Measurements from ENCODE around the gene GRAMD1A. TPM values are rescaled to one million over a fixed set of nuclear protein-coding genes. Genes with fewer than 3 reads are reported as not detected.

GRAMD1A gene
- total RNA-seq, 3 donors from 2014 or later: 30.6 to 56.0 (median 38.6) TPM

GRCh38 chr19:35040826-35041547 lies 40.9 kb downstream of the GRAMD1A start:
- H3K27ac ChIP-seq: peak overlapping the region; percentile 78 to 81
- DNase-seq (ENCODE audit: low spot score in 2 of 2): peak; percentile 86 to 88
- peak overlapping the region in 2 of 3 donors; percentile 21 to 34 for H3K4me3 ChIP-seq

GRCh38 chr19:35041548-35042055 lies 41.5 kb downstream of the GRAMD1A start, which contains the start of gene HPN:
HPN (plus strand) TSS chr19:35041721; CDS start chr19:35042507, 786 bp downstream.
- Histone ChIP-seq H3K27me3 (no peaks in the 10 kb centered on the region), H3K4me3 (peak within 1 kb of the TSS in 2 of 3 donors; percentile 21 to 34), H3K9me3 (no peaks in the 10 kb centered on the region), H3K36me3 (no peaks in the 10 kb centered on the region), H3K4me1 (peaks cover 0 to 9% of the 10 kb centered on the region in 2 donors), H3K27ac (peak within 1 kb of the TSS; percentile 78 to 81)
- peak in 1 of 2 donors; percentile 66 for DNase-seq (ENCODE audit: low spot score in 2 of 2)
- no peak for TF ChIP-seq POLR2A (IDR thresholded peaks at IDR 0.05)
- TF ChIP-seq POLR2AphosphoS5 (IDR thresholded peaks at IDR 0.05): no peak
- no peak for TF ChIP-seq CTCF (IDR thresholded peaks at IDR 0.05)
- intact Hi-C loops (cut with DNase I; ENCODE audit: low total_unique reads): no loop called here

More at GRCh38 chr19:35040826-35041547, 40.9 kb downstream of the GRAMD1A start:
- Histone ChIP-seq H3K36me3 (no peaks in the 10 kb centered on the region), H3K9me3 (no peaks in the 10 kb centered on the region), H3K27me3 (no peaks in the 10 kb centered on the region), H3K4me1 (peaks cover 0 to 9% of the 10 kb centered on the region in 2 donors)
- intact Hi-C loops (cut with DNase I; ENCODE audit: low total_unique reads): no loop called here
- TF ChIP-seq POLR2AphosphoS5 (IDR thresholded peaks at IDR 0.05) (peak; percentile 34 to 89 (median 75)), CTCF (IDR thresholded peaks at IDR 0.05) (no peak), POLR2A (IDR thresholded peaks at IDR 0.05) (no peak)

- Histone ChIP-seq H3K27me3 (no peaks in the 10 kb centered on the region), H3K9me3 (no peaks in the 10 kb centered on the region), H3K4me1 (peaks cover 0 to 9% of the 10 kb centered on the region in 2 donors), H3K27ac (peak overlapping the region; percentile 78 to 81), H3K36me3 (no peaks in the 10 kb centered on the region), H3K4me3 (peak overlapping the region in 2 of 3 donors; percentile 21 to 34)
- DNase-seq (ENCODE audit: low spot score in 2 of 2): no peak
- TF ChIP-seq CTCF (IDR thresholded peaks at IDR 0.05) (no peak), POLR2A (IDR thresholded peaks at IDR 0.05) (no peak), POLR2AphosphoS5 (IDR thresholded peaks at IDR 0.05) (no peak)
- intact Hi-C loops (cut with DNase I; ENCODE audit: low total_unique reads): no loop called here
Observed at GRCh38 chr19:35042056-35042730, 42.1 kb downstream of the GRAMD1A start.

- DNase-seq (ENCODE audit: low spot score in 2 of 2): no peak
- H3K27ac ChIP-seq: no peak overlapping the region
- H3K9me3 ChIP-seq: no peaks in the 10 kb centered on the region
- intact Hi-C loops (cut with DNase I; ENCODE audit: low total_unique reads): no loop called here
- H3K27me3 ChIP-seq: no peaks in the 10 kb centered on the region
- no peaks in the 10 kb centered on the region for H3K36me3 ChIP-seq
- H3K4me3 ChIP-seq: no peak overlapping the region
- no peak for TF ChIP-seq POLR2AphosphoS5 (IDR thresholded peaks at IDR 0.05)
- no peak for TF ChIP-seq POLR2A (IDR thresholded peaks at IDR 0.05)
- no peak for TF ChIP-seq CTCF (IDR thresholded peaks at IDR 0.05)
- H3K4me1 ChIP-seq: peaks cover 0 to 9% of the 10 kb centered on the region in 2 donors
Observed at GRCh38 chr19:35042954-35043604, 43.0 kb downstream of the GRAMD1A start.

All from breast epithelium (tissue), 4 donors.